ENCODE measurements around the gene CDC42BPB.

The CDC42BPB gene

DNA sequence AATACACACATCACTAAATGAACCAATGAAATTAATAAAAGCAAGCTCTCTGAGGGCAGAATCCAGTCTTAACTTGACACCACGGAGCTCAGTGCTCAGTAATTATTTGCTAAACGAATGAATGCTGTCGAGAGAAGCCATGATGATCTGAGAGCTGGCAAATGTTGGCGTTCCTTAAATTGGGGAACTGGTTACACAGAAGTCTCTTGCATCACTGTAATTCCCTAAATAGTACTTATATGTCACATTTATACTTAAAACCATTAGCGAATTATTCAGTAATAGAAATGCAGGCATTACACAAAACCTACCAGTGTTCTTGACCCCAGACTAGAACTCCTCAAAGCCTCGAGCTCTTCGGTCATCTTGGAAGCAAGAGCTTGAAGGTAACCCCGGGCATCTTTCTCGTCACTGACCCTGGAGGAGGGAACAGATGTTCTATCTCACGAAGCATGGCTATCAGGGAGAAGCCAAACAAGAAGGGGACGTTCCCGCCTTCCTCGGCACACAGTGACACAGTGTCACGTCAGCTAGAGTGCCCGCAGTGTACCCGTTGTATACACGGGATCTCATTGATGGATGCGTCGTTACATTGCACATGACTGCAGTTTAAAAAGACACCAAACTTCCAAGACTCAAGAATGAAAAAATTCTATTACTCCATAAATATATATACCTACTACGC, 91.2 kb downstream of the CDC42BPB start:
- DNase-seq (ENCODE audit: low spot score), result no peak

DNA sequence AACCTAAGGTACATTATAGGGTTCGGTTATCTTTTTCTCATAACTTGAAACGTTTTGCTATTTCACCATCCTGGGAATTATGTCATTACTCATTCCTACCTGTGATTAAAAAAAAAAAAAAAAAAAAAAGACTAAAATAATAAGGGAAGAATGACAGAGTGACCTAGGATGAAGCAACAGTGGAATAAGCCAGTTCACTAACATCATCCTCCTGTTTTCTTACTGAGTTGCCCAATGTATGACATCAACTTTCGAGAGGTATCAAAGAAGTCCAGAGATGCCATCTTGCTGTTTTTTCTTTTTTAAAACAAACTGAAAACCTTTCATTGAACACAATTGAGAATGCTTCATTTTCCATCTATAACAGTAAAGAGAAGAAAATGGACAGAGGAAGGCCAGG, 92.1 kb downstream of the CDC42BPB start:
- DNase-seq (ENCODE audit: low spot score), result no peak

DNA sequence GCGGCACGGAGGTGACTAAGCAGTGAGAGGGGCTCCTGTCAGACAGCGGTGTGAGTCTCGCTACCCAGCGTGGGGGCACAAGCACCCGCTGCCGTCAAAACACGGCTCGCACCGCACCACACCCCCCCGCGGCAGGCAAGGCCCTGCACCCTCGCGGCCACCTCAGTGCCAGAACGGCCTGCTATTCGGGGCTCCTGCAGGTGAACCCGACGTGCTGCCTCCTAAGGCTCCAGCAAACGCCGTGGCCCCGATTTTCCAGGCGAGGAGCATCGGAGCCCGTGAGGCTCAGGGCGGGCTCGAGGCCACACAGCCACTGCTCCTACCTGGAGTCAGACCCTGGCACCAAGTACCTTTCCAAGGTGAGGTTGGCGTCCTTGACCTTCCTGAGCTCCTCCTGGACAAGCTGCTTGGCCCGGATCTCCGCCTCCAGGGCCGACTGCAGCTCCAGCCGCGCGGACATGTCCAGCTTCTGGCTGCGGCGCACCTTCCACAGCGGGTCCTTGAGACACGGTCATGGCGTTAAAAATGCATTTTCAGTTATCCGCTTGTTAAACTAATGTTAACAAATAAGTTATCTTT, 93.1 kb downstream of the CDC42BPB start:
- no peak for DNase-seq (ENCODE audit: low spot score)

DNA sequence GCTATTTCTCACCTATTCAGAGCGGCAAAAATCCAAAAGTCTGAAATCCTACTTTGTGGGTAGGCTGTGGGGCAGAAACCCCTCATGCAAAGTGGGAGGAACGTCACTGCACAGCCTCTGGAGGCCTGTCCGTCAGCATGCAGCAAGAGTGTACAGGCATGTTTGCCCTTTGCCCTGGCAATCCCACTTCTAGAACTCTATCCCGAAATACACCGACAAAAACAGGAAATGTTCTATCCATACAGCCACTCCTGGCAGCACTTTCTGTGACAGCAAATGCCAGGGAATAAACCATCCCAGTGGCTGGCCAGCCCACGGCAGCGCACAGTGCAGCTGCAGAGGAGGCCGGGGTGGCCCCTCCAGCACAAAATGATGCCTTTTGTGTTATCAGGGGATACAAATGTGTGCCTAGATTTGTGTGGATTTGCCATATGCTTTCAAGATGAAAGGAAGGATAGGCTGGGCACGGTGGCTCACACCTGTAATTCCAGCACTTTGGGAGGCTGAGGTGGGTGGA, 95.2 kb downstream of the CDC42BPB start:
- DNase-seq (ENCODE audit: low spot score), result no peak

DNA sequence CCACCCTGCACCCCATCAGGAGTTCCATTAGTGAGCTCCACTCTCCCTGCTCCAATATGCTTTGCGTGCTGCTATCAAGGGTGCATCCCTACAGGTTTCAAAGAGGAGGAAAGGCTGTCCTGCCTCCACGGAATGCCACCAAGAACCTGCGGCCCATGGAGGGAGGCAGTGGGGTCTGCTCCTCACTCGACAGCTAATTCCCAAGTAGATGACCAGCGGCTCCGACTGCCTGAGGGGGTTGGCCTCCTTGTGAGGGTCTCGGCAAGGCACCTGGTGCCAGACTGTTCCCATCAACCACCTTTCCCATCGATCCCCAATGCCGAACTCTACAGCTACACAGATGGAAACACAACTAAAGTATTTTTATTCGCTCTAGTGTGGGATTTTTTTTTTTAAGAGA, 98.9 kb downstream of the CDC42BPB start:
- no peak for DNase-seq (ENCODE audit: low spot score)

DNA sequence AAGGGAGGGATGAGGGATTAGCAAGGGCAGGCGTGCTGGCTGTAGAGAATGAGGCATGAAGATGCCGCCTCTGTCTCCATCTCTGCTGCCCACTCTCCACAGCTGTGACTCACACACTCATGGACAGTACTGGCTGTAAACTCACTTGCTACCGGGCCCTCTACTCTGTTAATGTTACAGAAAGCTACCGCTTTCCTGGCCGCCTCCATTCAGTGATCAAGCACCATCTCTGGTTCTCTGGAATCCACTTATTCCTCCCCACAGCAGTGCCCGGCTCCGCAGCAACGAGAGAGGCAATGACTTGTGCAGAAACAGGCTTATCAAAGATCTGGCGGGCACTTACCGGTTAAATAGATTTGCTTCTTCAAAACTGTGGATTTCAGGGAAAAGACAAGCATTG, 100.1 kb downstream of the CDC42BPB start:
- no peak for DNase-seq (ENCODE audit: low spot score)

DNA sequence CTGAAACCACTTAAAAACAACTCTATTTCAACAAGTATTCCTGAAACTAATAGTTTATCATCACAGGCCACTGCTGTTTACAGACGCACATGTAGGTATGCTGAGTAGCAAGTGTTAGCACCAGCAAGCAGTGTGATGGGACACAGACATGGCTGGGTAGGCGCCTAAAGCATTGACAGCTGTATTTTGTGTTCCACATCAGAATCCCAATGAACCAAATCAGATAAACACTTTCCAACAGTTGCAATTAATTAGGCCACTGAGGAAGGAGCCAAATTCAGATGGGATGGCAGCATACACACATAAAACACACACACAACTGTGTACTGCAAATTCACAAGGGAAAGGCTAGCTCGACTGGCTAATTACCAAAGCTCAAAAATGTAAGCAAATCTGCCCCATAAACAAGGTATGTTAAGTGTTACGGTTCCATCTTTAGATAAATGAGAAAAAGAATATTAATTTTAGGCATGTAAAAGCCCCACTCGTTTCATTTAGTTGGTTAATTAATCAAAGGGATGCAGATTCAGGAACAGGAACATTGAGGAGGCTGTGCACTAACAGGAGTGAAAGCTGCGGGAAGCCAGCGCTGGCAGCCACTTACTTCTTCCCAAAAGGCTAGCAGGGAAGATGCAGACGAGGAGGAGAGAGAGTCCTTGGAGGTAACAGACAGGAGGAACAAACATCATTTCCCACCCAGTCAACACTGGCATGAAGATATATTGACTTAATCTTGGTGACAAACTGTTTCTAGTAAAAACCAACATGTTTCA, 101.5 kb downstream of the CDC42BPB start:
- DNase-seq (ENCODE audit: low spot score), result no peak

DNA sequence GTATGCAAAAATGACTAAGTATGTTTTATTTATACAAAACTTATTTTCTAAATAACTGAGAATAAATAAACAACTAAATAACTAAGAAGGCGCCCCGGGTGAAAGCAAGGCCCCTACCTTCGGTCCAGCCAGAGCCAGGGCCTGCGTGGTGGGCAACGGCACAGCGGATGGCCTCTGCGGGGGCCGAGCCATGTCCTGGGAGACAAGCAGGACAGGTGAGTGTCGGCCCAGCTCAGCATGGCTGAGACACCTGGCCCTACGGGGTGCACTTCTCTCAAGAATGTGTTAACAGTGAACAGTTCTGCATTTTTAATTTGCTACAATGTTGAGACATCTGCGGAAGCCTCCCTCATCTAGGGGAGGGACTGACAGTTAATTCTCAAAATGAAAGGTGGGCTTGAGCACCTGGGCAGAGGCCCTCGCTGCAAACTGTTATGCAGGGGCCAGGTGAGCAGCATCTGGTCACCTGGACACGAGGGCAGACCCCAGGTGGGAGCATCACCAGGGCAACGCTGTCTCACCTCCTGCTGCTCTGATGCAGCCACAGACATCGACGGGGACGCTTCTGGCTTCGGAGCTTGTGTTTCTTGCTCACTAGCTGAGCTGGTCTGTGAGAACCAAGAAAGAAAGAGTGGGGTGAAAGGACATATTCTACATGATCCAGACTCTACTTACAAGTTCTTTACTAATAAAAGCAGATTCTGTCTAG, 103.1 kb downstream of the CDC42BPB start:
- no peak for DNase-seq (ENCODE audit: low spot score)

DNA sequence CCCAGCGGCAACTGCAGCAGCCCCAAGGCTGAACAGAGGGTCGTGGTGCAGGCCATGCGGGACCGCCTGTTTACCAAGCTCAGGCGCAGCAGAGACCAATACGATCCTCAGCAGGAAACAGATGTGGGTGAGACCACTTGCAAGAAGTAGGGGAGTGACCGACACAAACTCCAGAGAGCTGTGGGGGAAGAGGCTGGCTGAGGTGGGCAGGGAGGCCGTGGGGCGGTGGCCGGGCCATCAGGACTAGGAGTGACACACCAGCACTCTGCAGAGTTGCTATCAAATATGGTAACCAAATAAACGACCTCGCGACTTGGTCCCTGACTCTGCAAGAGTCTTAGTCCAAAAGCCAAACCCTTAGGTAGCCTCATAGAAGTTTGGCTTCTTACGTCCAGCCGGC, 104.2 kb downstream of the CDC42BPB start:
- no peak for DNase-seq (ENCODE audit: low spot score)

DNA sequence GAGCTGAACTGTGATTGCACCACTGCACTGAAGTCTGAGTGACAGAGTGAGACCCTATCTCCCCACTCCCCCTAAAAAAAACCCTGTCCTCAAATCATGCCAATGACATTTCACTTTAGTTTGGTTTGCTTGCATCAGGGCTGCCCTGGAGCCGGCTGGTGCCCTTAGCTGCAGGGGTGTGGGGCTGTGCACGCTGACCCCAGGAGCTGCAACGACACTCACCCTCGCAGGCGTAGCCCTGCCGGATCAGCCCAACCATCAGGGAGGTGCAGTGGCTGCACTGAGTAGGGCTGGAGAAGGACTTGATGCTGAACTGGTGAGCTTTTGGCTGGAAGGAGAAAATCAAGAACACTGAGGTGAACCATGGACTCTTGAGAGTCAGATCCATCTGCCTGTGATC, 105.1 kb downstream of the CDC42BPB start:
- DNase-seq (ENCODE audit: low spot score), result no peak

DNA sequence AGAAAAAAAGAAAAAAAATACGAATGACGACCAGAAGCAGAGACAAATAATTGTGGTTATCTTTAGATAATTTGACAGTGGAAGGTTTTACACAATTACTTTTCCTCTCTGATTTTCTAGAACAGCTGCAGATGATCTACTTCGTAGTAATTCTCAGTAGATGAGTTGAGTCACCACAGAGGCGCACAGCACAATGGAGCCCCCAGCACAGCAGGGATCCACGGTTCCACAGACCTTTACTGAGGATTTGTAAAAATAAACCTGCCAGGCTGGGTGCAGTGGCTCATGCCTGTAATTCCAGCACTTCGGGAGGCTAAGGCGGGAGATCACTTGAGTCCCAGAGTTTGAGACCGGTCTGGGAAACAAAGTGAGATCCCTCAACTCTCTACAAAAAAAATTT, 105.5 kb downstream of the CDC42BPB start:
- no peak for DNase-seq (ENCODE audit: low spot score)

DNA sequence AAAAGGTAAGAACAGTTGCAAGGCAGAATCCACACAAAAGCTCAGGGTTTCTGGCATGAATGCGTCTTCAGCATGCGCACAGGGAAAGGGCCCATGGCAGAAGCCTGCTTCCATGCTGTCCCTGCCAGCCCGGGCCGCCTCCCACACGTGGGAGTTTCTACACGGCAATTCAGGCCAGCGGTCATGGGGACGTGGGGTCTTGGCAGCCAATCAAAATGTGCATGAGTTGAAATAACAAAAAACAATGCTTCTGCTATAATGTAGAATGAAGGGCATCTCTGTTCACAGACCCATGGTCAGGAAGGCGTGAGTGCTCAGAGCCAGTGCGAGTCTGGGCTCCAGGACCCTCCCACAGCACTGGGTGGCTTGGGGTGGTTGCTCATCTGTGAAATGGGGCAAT, 106.3 kb downstream of the CDC42BPB start:
- DNase-seq (ENCODE audit: low spot score), result no peak

DNA sequence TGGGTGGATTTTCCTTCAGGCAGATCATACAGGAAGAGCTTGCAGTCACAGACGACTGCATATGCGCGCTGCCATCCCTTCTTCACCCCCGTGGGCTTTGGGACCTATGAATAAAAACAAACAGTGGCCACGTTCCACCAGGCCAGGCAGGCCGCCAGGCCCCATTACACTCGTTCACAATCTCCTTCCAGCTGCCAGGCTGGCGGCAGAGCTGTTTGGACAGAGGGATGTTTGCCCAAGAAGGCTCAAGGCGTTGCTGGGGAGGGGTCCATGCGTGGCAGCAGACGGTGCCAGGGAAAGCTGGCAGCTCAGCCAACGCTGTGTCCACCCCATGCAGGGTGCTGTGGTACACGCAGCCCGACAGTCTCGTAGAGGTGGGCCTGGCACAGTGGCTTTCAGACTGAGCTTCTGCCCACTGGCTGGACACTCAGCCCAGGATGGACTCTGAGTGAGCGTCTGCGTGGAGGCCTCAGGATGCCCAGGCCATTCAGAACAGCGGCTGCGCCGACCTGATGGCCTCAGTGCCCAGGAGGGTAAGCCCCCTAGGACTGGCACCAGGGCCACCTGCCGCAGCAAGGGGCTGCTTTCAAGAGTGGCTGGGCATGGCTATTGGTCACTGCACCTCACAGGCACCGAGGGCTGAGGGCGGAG, 107.4 kb downstream of the CDC42BPB start:
- DNase-seq (ENCODE audit: low spot score), result no peak

DNA sequence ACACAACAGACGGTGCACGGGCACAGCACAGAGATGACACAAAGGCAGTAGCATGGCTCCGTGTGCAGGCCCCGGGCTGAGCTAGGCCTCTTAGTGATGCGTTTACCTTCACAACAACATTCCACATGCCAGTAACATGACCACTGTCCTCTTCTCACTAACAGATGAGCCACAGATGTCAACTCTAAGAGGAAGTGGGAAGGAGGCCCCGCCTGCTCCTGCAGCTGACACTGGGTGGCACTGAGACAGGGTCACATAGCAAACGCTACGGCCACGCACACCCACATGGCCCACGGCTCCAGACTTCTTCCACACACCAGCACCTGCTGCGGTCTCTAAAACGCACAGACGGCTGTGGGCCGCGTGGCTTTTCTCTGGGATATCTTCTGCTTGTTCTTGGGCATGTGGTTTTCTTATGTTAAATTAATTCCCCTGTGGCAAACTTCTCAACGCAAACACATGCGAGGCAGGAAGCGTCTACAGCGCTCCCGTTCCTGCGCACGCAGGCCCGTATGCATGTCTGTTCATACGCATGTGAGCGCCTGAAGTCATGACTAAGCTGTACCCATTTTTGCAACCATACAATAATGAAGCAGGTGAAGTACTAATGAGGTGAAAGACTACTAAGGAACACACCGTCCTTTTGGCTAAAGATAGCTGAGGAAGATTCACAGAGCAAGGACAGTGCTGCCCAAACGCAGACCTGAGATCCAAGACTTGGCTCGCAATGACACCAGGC, 108.1 kb downstream of the CDC42BPB start:
- DNase-seq (ENCODE audit: low spot score), result no peak

DNA sequence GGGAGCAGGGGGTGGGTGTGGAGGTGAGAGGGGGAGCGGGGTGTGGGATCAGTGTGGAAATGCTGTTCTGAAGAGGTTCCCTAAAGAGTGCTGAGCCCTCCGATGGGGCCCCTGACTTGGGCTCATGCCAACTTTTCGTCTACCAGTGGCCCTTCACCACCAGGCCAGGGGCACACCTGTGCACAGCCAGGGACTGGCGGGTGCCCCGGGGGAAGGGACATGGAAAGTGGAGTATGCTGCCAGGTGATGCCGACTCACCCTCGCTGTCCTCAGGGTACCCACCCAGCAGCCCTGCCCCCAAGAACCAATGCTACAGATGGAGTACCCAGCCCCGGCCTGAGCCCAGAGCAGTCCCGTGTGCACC, 108.7 kb downstream of the CDC42BPB start:
- DNase-seq (ENCODE audit: low spot score), result no peak

DNA sequence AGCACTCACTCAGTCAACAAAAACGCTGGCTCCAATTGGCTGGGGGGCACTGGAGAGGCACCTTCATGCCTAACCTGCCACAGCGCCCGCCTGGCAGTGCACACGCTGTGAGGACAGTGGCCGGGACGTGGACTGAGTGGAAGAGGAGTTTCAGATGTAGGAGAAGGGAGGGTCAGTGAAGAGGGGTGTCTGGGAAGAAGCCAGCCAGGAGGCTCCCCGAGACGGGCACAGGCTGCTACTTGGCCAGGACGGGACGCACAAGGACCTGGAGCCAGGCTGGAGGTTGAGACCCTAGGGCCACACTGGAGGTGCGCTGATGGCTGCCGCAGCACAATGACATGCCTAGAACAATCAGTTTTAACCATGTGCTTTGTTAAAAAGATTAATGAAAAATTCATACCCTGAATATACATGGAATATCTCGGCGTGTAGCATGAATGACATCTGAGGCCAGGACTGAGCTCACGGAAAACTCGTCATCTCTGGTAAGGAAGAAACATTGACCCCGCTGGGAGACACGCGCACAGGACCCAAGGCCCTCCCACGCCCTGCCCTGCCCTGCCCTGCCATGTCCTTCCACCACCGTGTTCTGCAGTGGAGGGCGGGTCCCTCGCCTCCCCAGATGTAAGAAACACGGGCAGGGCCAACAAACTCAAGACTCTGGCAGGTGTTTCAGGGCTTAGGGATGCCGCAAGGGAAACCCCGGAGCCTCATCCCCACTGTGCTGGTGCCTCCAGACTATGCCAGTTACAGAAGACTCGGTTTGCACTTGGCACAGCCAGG, 109.8 kb downstream of the CDC42BPB start:
- no peak for DNase-seq (ENCODE audit: low spot score)

DNA sequence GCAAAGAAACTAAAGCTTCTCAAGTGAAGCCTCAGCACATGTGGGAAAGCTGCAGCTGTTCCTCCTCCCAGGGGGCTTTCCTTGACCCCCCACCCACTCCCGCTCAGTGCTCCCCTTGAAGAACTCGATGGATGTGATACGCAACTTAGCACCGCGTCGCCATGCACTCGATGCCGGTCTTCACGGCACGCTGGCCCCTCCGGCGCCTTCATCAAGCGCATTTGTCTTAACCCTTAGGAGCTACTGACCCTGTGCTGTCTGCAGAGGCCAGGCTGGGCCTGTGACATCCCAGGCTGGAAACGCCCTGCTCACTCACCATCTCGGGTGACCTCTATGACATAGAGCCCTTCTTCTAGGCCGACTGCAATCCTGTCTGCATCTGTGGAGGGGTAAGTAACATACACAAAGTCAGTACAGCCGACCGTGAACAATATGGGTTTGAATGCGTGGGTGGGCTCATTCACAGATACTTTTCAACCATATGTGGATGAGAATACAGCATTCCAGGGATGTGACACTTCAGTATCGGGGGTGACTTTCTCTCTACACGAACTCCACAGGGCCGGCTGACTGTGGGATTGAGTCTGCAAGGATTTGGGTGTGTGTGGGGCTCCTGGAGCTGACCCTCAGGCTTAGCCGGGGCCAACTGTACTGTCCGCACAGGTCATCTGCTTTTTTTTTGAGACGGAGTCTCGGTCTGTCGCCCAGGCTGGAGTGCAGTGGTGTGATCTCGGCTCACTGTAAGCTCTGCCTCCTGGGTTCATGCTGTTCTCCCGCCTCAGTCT, 111.8 kb downstream of the CDC42BPB start:
- DNase-seq (ENCODE audit: low spot score), result no peak

DNA sequence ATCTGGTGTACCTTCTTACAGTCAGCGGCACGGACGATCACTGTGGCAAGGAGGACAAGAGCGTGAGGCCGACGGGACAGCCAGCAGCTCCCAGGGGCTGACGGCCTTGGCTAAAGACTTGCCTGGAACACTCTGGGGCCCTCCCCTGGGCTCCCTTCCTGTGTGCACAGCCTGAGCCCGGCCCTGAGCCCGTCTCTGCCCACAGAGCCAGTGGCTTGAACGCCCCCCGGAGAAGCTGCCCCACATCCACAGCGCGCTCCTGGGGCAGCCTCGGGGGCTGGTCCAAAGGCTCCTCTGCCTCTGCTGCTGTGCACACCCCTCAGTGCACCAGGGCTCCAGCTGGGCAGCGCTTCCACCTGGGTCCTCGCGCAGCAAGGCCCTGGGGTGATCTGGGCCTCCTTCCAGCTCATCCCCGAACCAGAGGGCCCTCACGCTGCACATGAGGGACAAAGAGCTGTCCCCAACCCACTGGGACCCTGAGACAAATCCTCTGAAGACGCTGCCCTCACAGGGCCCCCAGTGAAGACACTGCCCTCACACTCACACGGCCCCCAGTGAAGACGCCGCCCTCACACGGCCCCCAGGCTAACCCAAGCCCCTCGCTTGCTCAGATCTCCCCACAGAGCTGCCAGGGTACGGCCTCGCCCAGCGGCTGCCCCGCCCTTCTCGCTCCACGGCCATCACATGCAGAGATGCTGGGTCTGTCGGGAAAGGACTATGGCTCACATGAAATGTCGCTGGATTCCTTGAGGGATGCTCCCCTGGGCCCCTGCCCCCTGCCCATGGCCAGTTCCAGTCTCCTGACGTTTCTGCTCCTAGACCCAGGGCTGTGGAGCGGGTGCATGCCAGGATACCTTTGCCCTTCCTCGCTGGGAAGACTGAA, 112.7 kb downstream of the CDC42BPB start:
- DNase-seq (ENCODE audit: low spot score), result no peak

DNA sequence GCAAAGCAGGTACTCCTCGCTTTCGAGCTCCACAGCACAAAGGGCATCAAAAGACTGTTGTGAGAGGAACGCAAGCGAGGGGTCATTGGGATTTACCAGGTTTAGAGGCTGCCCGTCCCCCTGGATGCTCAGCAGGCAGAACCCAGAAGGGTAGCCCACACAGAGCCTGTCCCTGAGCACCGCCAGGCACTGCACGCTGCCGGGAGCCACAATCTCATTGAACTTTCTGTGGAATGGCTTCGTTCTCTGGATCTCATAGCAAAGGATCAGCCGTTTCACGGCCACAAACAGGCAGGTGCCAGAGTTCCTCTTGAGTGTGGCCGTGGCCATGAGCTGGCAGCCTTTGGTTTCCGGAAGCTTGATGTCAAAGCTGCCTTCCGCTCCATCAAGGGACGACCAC, 113.4 kb downstream of the CDC42BPB start:
- no peak for DNase-seq (ENCODE audit: low spot score)

Measured in hematopoietic multipotent progenitor cell treated with erythropoietin and hydrocortisone succinate and interleukin-3 and kit ligand, for 15 days (in vitro differentiated cells).